WTC11 (cell line): ENCODE measurements around the gene DSE. TPM values are rescaled to one million over a fixed set of nuclear protein-coding genes. Genes with fewer than 3 reads are reported as not detected.
"Not testable (repeated sequence)": the region's sequence is repeated elsewhere in the genome, so short reads cannot be mapped to it uniquely, and the experiment has no call there.

Experiments
- ATAC-seq: fragments of 200-7000 bp; cut with Tn5 transposase; 2 replicates; pipeline ENCODE4 v1.10.0; 2021; ENCODE audit warnings: mild to moderate bottlenecking, moderate library complexity
- CTCF ChIA-PET: fragments of 300-600 bp; sonication (Branson Sonifier 250); formaldehyde crosslinking; loops from one replicate; lab custom pipeline; 2021; ENCODE audit warnings: antibody characterized with exemption; lab: Charles Lee
- POLR2A ChIA-PET: fragments of 350-600 bp; sonication (Branson Sonifier 250); formaldehyde crosslinking; loops from one replicate; lab custom pipeline; 2021; ENCODE audit warnings: antibody characterized with exemption; lab: Charles Lee
- DNase-seq: peaks from one replicate; pipeline ENCODE4 v3.0.0; 2021; ENCODE audit warnings: low spot score
- H3K27ac Mint-ChIP-seq: 2 replicates; pipeline ENCODE4 v1.8.0; 2021; ENCODE audit warnings: mixed read lengths
- H3K27me3 Mint-ChIP-seq: 2 replicates; pipeline ENCODE4 v1.8.0; 2021; ENCODE audit warnings: low read depth, mild to moderate bottlenecking, moderate library complexity, mixed read lengths
- H3K36me3 Mint-ChIP-seq: 2 replicates; pipeline ENCODE4 v1.8.0; 2021; ENCODE audit warnings: mixed read lengths
- H3K4me1 Mint-ChIP-seq: 2 replicates; pipeline ENCODE4 v1.8.0; 2022; ENCODE audit warnings: mixed read lengths
- H3K4me3 Mint-ChIP-seq: 2 replicates; pipeline ENCODE4 v1.8.0; 2021; ENCODE audit warnings: mild to moderate bottlenecking, moderate library complexity, mixed read lengths
- H3K9me3 Mint-ChIP-seq: 2 replicates; pipeline ENCODE4 v1.8.0; 2021; ENCODE audit warnings: mixed read lengths
- AR ChIP-seq: fragments of 250-450 bp; sonication (Bioruptor Pico); IDR thresholded peaks from 2 replicates; pipeline ENCODE4 v1.9.0; 2021; ENCODE audit warnings: mild to moderate bottlenecking
- ATF1 ChIP-seq: sonication (generic); formaldehyde crosslinking; IDR thresholded peaks from 2 replicates; pipeline ENCODE4 v1.8.1; 2023; ENCODE audit warnings: mild to moderate bottlenecking, moderate library complexity, missing genetic modification reagents
- CREB1 ChIP-seq: sonication (generic); formaldehyde crosslinking; IDR thresholded peaks from 2 replicates; pipeline ENCODE4 v1.8.0; 2023; ENCODE audit warnings: mild to moderate bottlenecking, missing genetic modification reagents
- E2F1 ChIP-seq: sonication (generic); formaldehyde crosslinking; IDR thresholded peaks from 2 replicates; pipeline ENCODE4 v1.8.0; 2022; ENCODE audit warnings: mild to moderate bottlenecking, missing genetic modification reagents
- EMX1 ChIP-seq: fragments of 250-450 bp; sonication (Bioruptor Pico); IDR thresholded peaks from 2 replicates; pipeline ENCODE4 v1.8.0; 2021; ENCODE audit warnings: mild to moderate bottlenecking
- FOXP4 ChIP-seq: sonication (generic); formaldehyde crosslinking; IDR thresholded peaks from 2 replicates; pipeline ENCODE4 v1.8.0; 2022; ENCODE audit warnings: mild to moderate bottlenecking, missing genetic modification reagents
- GRHL2 ChIP-seq: fragments of 250-450 bp; sonication (Bioruptor Pico); IDR thresholded peaks from 2 replicates; pipeline ENCODE4 v1.8.0; 2022; ENCODE audit warnings: mild to moderate bottlenecking, moderate library complexity; ENCODE audit not compliant: insufficient replicate concordance, severe bottlenecking
- GTF2I ChIP-seq: fragments of 250-450 bp; sonication (Bioruptor Pico); conservative IDR thresholded peaks from 2 replicates; pipeline ENCODE4 v1.4.0; 2021; ENCODE audit warnings: mild to moderate bottlenecking
- JAZF1 ChIP-seq: fragments of 250-450 bp; sonication (Bioruptor Pico); IDR thresholded peaks from 2 replicates; pipeline ENCODE4 v1.9.0; 2021; ENCODE audit warnings: moderate library complexity, mild to moderate bottlenecking, inconsistent platforms
- NFE2L1 ChIP-seq: sonication (generic); formaldehyde crosslinking; IDR thresholded peaks from 2 replicates; pipeline ENCODE4 v1.8.1; 2023; ENCODE audit warnings: missing genetic modification reagents
- NR3C1 ChIP-seq: sonication (generic); formaldehyde crosslinking; conservative IDR thresholded peaks from 2 replicates; pipeline ENCODE4 v1.8.1; 2023; ENCODE audit warnings: low read depth, mild to moderate bottlenecking, missing genetic modification reagents
- OVOL2 ChIP-seq: fragments of 250-450 bp; sonication (Bioruptor Pico); IDR thresholded peaks from 2 replicates; pipeline ENCODE4 v1.9.0; 2021; ENCODE audit warnings: mild to moderate bottlenecking, borderline replicate concordance
- RELA ChIP-seq: sonication (generic); formaldehyde crosslinking; IDR thresholded peaks from 2 replicates; pipeline ENCODE4 v1.8.1; 2022; ENCODE audit warnings: missing genetic modification reagents, mild to moderate bottlenecking, borderline replicate concordance
- SMAD3 ChIP-seq: sonication (generic); formaldehyde crosslinking; IDR thresholded peaks from 2 replicates; pipeline ENCODE4 v1.8.0; 2022; ENCODE audit warnings: missing genetic modification reagents, mild to moderate bottlenecking, borderline replicate concordance
- TCF7 ChIP-seq: sonication (generic); formaldehyde crosslinking; IDR thresholded peaks from 2 replicates; pipeline ENCODE4 v1.8.0; 2022; ENCODE audit warnings: mild to moderate bottlenecking, low read depth, missing genetic modification reagents, moderate library complexity
- total RNA-seq: library from RNA; stranded (reverse); gene quantifications from 3 replicates; pipeline ENCODE4 v1.2.3, GENCODE V29; 2021
- TF ChIP-seq, protein P1 (sequence below): sonication (generic); formaldehyde crosslinking; IDR thresholded peaks from 2 replicates; pipeline ENCODE4 v1.8.1; 2023; ENCODE audit warnings: mild to moderate bottlenecking, missing genetic modification reagents
- TF ChIP-seq, protein P2 (sequence below): sonication (generic); formaldehyde crosslinking; IDR thresholded peaks from 2 replicates; pipeline ENCODE4 v1.8.0; 2023; ENCODE audit warnings: mild to moderate bottlenecking, missing genetic modification reagents

The DSE gene
- total RNA-seq, 1 experiment from 2014 or later = 78.3 TPM

GRCh38 chr6:116338943-116339342, 31.8 kb upstream of the DSE start:
- POLR2A ChIA-PET = no interaction called here
- Mint-ChIP-seq H3K27me3 (peaks cover 4% of the 10 kb centered on the region), H3K4me1 (peaks cover 8% of the 10 kb centered on the region), H3K9me3 (peaks cover 50% of the 10 kb centered on the region), H3K27ac (peak overlapping the region; percentile 41; the same call in 1 of the 2 replicates)
- no peak for DNase-seq
- TF ChIP-seq, protein P1, sequence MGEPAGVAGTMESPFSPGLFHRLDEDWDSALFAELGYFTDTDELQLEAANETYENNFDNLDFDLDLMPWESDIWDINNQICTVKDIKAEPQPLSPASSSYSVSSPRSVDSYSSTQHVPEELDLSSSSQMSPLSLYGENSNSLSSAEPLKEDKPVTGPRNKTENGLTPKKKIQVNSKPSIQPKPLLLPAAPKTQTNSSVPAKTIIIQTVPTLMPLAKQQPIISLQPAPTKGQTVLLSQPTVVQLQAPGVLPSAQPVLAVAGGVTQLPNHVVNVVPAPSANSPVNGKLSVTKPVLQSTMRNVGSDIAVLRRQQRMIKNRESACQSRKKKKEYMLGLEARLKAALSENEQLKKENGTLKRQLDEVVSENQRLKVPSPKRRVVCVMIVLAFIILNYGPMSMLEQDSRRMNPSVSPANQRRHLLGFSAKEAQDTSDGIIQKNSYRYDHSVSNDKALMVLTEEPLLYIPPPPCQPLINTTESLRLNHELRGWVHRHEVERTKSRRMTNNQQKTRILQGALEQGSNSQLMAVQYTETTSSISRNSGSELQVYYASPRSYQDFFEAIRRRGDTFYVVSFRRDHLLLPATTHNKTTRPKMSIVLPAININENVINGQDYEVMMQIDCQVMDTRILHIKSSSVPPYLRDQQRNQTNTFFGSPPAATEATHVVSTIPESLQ (CRISPR knock-in tag) = no peak
- TF ChIP-seq RELA (CRISPR knock-in tag) (no peak), EMX1 (CRISPR knock-in tag) (no peak), FOXP4 (CRISPR knock-in tag) (no peak), GRHL2 (CRISPR knock-in tag) (no peak), AR (CRISPR knock-in tag) (no peak), ATF1 (CRISPR knock-in tag) (no peak), CREB1 (CRISPR knock-in tag) (no peak), NFE2L1 (no peak), SMAD3 (CRISPR knock-in tag) (no peak), GTF2I (CRISPR knock-in tag) (no peak), OVOL2 (CRISPR knock-in tag) (no peak), E2F1 (CRISPR knock-in tag) (no peak), JAZF1 (CRISPR knock-in tag) (no peak), NR3C1 (CRISPR knock-in tag) (no peak), TCF7 (no peak)
- TF ChIP-seq, protein P2, sequence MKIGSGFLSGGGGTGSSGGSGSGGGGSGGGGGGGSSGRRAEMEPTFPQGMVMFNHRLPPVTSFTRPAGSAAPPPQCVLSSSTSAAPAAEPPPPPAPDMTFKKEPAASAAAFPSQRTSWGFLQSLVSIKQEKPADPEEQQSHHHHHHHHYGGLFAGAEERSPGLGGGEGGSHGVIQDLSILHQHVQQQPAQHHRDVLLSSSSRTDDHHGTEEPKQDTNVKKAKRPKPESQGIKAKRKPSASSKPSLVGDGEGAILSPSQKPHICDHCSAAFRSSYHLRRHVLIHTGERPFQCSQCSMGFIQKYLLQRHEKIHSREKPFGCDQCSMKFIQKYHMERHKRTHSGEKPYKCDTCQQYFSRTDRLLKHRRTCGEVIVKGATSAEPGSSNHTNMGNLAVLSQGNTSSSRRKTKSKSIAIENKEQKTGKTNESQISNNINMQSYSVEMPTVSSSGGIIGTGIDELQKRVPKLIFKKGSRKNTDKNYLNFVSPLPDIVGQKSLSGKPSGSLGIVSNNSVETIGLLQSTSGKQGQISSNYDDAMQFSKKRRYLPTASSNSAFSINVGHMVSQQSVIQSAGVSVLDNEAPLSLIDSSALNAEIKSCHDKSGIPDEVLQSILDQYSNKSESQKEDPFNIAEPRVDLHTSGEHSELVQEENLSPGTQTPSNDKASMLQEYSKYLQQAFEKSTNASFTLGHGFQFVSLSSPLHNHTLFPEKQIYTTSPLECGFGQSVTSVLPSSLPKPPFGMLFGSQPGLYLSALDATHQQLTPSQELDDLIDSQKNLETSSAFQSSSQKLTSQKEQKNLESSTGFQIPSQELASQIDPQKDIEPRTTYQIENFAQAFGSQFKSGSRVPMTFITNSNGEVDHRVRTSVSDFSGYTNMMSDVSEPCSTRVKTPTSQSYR (CRISPR knock-in tag) = no peak
- TF ChIP-seq, all 79 proteins: peak for 0
- Mint-ChIP-seq H3K4me3 (no peak overlapping the region), H3K36me3 (peaks cover 41% of the 10 kb centered on the region)
- ATAC-seq = no peak
- CTCF ChIA-PET = no interaction called here

DNA sequence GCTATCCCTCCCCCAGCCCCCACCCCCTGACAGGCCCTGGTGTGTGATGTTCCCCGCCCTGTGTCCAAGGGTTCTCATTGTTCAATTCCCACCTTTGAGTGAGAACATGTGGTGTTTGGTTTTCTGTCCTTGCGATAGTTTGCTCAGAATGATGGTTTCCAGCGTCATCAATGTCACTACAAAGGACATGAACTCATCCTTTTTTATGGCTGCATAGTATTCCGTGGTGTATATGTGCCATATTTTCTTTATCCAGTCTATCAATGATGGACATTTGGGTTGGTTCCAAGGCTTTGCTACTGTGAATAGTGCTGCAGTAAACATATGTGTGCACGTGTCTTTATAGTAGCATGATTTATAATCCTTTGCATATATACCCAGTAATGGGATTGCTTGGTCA, 30.1 kb upstream of the DSE start:
- POLR2A ChIA-PET, H3K27ac Mint-ChIP-seq, CTCF ChIA-PET, H3K4me1 Mint-ChIP-seq, H3K27me3 Mint-ChIP-seq, H3K4me3 Mint-ChIP-seq, ATAC-seq, DNase-seq: not testable (repeated sequence)
- peaks cover 50% of the 10 kb centered on the region for H3K9me3 Mint-ChIP-seq
- peaks cover 38% of the 10 kb centered on the region for H3K36me3 Mint-ChIP-seq
